HEK293 (cell line): ENCODE data around the gene L3HYPDH.

Source experiments
- CTCF ChIP-seq: fragments of 450-650 bp; formaldehyde crosslinking; IDR thresholded peaks from 2 replicates; pipeline ENCODE4 v1.5.1; 2016; ENCODE audit warnings: missing biosample characterization, missing genetic modification characterization
- PBX3 ChIP-seq: sonication (generic); formaldehyde crosslinking; IDR thresholded peaks from 2 replicates; pipeline ENCODE4 v1.8.1; 2022; ENCODE audit warnings: mild to moderate bottlenecking, moderate library complexity, missing genetic modification reagents
- ZNF324 ChIP-seq: fragments of 450-650 bp; formaldehyde crosslinking; IDR thresholded peaks from 2 replicates; pipeline ENCODE4 v1.5.1; 2016; ENCODE audit warnings: missing biosample characterization, missing genetic modification characterization
- ZNF449 ChIP-seq: fragments of 450-650 bp; formaldehyde crosslinking; IDR thresholded peaks from 2 replicates; pipeline ENCODE4 v1.5.1; 2017; ENCODE audit warnings: missing biosample characterization, mild to moderate bottlenecking, missing genetic modification characterization, moderate library complexity
- ZNF48 ChIP-seq: fragments of 450-650 bp; formaldehyde crosslinking; IDR thresholded peaks from 2 replicates; pipeline ENCODE4 v1.5.1; 2016; ENCODE audit warnings: missing biosample characterization, missing genetic modification characterization
- ZNF830 ChIP-seq: fragments of 450-650 bp; IDR thresholded peaks from 2 replicates; pipeline ENCODE4 v1.5.0; 2018; ENCODE audit warnings: missing biosample characterization, missing genetic modification characterization, low read depth, mild to moderate bottlenecking, moderate library complexity

- TF ChIP-seq ZNF449 (tag by site-specific recombination): no peak
- TF ChIP-seq ZNF324 (tag by site-specific recombination): no peak
- TF ChIP-seq ZNF830 (tag by site-specific recombination): no peak
- TF ChIP-seq CTCF (tag by site-specific recombination): no peak
- TF ChIP-seq ZNF48 (tag by site-specific recombination): no peak
- no peak for TF ChIP-seq PBX3 (CRISPR knock-in tag)
Observed at GRCh38 chr14:59509101-59509500, 24.9 kb upstream of the L3HYPDH start.
